ENCODE data around the gene IARS2.

DNA sequence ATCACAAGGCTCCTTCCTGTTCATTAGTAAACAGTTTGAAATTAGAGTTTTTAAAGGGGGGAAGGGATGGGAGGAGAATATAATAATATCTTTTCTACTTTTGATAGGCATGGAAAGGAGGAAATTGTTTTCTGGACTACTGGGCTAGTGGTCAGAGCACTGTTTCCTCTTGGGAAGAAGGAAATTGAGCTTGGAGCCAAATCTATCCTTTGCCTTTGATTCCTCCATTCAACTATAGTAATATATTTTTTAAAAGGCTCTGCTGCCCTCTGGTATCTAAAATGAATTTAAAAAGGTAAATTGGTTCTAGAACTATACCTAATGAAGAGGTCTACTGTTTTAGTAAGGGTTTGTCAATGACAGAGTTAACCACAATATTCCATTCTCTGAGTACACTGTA lies 5.9 kb downstream of the IARS2 start:
- TF ChIP-seq FOXM1 (IDR thresholded peaks at IDR 0.05; ENCODE audit: borderline replicate concordance, low read depth) (no peak), CREB1 (IDR thresholded peaks at IDR 0.05; ENCODE audit: low read depth) (no peak), EGR1 (IDR thresholded peaks at IDR 0.05) (no peak)
- TF ChIP-seq, protein P1, sequence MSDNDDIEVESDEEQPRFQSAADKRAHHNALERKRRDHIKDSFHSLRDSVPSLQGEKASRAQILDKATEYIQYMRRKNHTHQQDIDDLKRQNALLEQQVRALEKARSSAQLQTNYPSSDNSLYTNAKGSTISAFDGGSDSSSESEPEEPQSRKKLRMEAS (IDR thresholded peaks at IDR 0.05), result no peak
